ENCODE results near the gene VEPH1.

The VEPH1 gene

GRCh38 chr3:157502916-157503595, at the start of gene VEPH1:
VEPH1 (minus strand) TSS chr3:157503416; CDS start chr3:157495349, 8,067 bp downstream.
- DNase-seq (ENCODE audit: low read depth): no peak

DNA sequence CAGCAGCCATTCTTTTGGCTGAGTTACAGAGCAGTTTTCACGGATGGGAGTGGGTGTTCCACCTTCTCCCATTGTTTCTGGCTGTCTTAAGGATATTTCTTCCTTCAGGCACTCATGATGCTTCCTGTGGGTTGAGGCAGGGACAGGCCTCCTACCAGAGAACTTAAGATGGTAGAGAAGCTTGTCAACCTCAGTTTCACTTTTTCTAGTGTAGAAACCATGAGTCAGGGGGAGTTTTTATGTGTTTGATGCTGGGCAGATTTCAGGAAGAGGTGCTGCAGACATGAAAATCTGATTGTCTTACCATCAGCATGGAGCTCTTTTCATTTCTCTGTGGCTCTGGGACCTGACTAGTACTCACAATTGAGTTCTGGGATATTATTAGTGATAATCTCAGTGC, 48.7 kb upstream of the VEPH1 start:
- no peak for DNase-seq (ENCODE audit: low read depth)

GRCh38 chr3:157549498-157549897, 46.3 kb upstream of the VEPH1 start:
- no peak for DNase-seq (ENCODE audit: low read depth)

GRCh38 chr3:157544501-157545130, 41.4 kb upstream of the VEPH1 start:
- no peak for DNase-seq (ENCODE audit: low read depth)

DNA sequence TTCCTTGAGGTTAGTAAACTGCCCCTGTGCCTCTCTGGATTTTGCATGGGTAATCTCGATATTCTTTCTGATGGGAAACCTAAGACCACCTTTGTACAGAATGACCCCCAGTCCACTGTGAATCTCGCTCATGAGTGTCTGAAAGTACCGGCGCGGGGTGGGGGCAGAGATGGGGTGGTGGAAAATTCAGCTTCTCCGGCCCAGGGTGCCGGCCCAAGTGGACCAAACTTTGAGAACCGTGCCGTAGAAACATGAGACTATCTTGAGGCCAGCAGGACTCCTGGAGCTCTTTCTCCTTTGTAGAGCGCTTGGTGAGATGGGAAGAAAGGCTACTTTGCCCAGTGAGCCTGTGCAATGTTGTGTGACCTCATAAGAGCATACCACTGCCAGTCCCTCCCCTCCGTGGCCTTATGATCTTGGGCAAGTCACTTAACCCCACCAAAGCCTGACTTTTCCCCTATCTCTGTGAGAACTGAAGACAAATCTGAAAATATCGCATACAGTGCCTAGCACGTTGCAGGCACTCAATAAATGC, 40.4 kb upstream of the VEPH1 start:
- no peak for DNase-seq (ENCODE audit: low read depth)

GRCh38 chr3:157542711-157543500, 39.7 kb upstream of the VEPH1 start:
- no peak for DNase-seq (ENCODE audit: low read depth)

DNA sequence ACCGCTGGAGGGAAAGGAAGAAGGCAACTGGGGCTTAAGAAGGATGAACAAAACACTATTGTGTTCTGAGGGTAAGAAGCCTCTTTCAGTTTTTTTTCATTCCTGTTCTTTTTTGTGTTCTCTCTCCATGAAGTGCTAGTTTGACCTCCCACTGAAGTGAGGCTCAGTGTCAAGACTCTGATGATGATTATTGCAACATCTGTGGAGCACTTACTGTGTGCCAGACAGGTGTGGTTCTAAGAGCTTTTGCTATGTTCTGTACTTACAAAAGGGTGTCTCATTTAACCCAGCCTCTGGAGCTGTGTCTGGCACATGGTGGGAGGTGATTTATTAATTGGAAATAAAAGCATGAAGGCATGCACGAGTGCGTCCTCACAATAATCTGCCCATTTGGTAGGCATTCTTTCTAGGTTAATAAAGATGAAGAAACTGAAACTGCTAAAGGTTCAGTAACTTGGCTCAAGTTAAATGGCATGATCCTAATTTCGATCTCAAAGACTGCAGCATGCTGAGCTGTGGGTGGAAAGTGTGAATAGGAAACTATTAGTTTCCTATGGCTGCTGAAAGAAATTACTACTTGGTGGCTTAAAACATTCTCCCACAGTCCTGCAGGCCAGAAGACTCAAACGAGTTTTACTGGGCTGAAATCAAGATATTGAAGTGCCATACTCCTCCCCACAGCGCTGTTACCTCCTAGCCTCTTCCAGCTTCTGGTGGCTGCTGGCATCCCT, 38.5 kb upstream of the VEPH1 start:
- DNase-seq (ENCODE audit: low read depth): no peak

DNA sequence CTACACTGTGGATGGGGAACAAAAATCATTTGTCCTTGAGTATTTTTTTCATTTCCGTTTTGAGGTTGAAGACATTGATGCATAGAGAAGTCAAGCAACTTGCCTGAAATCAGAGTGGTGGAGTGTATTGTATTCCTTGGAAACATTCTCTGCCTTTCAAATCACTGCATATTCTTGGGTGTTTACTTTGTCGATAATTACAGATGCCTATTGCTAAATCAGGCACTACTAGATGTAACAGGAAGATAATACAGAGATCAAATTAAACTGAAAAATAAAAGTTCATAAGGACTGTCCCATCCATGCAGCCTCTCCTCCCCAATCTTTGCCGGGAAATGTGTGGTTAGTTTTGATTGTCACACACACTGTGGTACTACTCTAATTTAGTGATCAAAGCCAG, 37.4 kb upstream of the VEPH1 start:
- no peak for DNase-seq (ENCODE audit: low read depth)

- DNase-seq (ENCODE audit: low read depth): no peak
Measured at GRCh38 chr3:157535667-157536066, 32.5 kb upstream of the VEPH1 start.

DNA sequence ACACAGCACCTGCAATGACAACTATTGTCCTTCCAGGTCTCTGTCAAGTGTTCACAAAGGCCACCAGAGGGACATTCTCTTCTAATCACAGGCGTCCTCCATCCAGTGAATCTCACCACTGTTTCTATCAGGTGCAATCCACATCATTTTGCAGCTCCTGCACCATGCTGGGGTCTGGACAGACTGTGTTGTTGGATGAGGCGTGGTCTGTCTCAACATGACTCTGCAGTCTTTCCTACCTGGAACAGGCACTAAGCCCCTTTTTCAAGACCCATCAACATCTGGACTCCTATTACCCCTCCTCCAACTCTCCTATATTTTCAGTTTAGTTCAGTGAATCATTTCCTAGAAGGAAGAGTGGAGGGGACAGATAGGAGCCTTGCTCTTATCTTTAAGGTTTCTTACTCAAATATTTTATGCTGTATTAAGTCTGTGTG, 31.5 kb upstream of the VEPH1 start:
- no peak for DNase-seq (ENCODE audit: low read depth)

DNA sequence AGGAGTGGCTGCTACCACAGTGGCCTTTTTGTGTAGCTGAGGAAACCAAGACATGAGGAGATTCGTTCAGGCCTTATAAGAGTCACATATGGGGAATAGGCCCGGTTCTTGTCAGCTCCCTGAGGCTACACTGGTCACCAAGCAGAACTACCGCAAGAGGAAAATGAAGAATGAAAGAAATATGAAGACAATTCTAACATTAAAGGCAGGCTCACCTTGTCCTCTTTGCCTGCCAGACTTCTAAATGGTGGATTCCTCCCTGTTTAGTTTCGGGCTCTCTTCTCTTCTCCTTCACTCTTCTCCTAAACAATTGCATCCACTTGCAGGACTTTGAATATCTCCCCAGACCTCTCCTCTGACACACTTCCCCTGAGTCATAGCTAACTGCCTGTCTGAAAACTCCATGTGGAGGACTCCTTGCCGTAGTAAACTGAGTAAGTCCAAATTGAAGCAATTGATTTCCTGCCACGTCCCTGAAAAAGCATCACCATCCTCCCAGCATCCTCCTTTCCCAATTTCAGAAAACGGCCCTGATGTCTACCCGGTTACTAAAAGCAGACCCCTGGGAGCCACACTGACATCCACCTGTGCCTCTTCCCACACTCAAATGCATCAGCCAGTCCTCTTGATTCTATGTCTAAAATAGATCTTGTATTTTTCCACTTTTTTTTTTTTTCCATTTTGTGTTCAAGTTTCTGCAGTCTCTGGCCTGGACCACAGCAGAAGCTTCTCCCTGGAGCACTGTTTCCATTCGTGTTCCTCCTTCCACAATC, 30.3 kb upstream of the VEPH1 start:
- no peak for DNase-seq (ENCODE audit: low read depth)

- DNase-seq (ENCODE audit: low read depth): no peak
Measured at GRCh38 chr3:157532529-157533297, 29.5 kb upstream of the VEPH1 start.

- DNase-seq (ENCODE audit: low read depth): no peak
Measured at GRCh38 chr3:157531771-157532170, 28.6 kb upstream of the VEPH1 start.

- DNase-seq (ENCODE audit: low read depth): no peak
Measured at GRCh38 chr3:157531301-157531660, 28.1 kb upstream of the VEPH1 start.

DNA sequence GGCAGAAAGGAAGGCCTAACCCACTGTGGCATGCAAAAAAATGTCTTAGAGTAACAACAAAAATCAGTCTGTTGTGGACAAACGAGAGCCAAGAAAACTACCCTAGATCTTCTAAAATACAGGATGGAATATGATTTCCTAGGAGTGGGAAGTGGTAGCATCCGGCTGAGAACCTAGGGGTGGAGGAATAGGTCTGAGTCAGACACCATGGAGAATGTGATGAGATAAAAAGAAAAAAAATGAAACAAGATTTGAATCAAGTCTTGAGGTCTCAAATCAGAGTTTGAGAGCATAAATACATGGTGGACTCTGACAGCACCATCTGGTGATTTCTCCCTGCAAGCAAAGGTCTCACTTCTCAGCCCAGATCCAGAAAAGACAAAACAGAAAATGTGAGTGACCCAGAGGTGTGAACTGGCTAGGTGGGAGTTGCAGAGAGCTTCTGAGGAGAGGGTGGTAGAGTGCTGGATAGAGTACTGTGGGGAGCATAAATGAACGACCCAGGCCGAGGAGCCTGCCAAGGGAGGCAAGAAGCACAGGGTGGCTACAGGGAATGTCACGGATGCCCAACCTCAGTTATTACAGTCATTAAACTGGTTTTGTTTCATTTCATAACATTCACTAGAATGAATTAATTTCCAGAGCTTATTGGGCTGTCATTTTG, 27.6 kb upstream of the VEPH1 start:
- no peak for DNase-seq (ENCODE audit: low read depth)

- DNase-seq (ENCODE audit: low read depth): no peak
Measured at GRCh38 chr3:157529751-157530150, 26.5 kb upstream of the VEPH1 start.

DNA sequence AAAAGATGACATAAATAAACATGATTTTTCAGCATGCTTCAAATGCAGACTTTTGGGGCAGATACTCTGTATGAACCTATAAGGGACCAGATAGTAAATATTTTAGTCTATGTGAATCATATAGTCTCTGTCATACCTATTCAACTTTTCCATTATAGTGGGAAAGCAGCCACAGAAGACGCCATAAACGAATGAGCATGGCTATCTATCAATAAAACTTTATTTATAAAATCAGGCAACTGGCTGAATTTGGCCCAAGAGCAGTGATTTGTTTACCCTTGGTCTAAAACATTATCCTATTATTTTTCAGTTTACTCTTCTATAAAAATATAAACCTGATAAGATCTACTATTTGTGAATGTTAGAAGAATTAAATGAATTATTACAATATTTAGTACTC, 25.9 kb upstream of the VEPH1 start:
- no peak for DNase-seq (ENCODE audit: low read depth)

- DNase-seq (ENCODE audit: low read depth): no peak
Measured at GRCh38 chr3:157527131-157527881, 24.1 kb upstream of the VEPH1 start.

- no peak for DNase-seq (ENCODE audit: low read depth)
Measured at GRCh38 chr3:157526036-157526435, 22.8 kb upstream of the VEPH1 start.
